ENCODE measurements around the gene MEDAG.

GRCh38 chr13:30877335-30877734 lies 28.7 kb upstream of the MEDAG start:
- TF ChIP-seq CTCF (conservative IDR thresholded peaks at IDR 0.05; ENCODE audit: low read depth, low read length): no peak
- no peak for TF ChIP-seq EZH2 (IDR thresholded peaks at IDR 0.05; ENCODE audit: borderline replicate concordance, low read depth, low read length, poor library complexity, severe bottlenecking)

Measured in A673 (cell line).